Measurements from ENCODE around the gene HES7.

DNA sequence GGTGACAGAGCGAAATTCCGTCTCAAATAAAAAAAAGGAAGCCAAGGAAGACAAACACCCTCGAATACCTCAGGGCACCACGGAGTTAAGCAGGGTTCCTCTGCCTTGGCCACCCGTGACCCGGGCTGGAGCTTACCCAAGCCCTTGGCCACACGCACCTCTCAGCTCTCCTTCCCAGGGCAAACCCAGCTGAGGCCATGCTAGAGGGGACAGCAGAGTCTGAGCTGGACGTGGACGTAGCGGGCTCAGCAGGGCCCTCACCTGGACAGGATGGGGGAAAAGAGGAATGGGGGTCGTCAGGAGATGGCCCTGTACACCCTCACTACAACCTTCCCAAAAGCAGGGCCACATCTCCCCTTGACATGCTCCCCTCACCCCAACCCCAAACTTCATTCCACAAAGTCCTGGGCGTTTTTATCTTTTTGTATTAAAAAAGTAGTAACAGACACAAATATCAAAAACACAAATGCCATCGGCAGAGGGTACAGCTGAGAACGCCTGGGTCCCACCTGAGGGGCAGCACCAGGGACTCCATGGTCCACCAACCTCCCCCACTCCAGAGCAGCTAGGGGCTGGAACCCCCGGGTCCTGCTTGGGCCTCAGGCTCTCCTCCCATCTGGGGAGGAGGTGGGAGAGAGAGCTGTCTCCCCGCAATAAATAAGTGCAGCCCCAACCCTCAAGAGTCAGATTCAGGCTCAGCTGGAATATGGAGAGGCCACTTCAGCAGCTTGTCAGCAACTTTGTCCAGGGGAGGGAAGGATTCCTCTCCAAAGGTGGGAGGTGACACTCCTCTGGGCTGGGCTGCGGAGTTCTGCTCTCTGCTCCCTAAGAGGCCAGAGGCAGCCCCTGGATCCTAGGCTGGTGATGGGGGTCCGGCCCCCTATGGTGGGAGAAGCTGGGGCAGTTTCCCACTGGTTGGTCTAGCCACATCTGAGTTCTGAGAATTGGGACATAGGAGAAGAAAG is 16.4 kb upstream of the HES7 start:
- no peak for TF ChIP-seq EZH2 (IDR thresholded peaks at IDR 0.05; ENCODE audit: insufficient read depth, poor library complexity, severe bottlenecking)
- no peak for TF ChIP-seq EZH2phosphoT487 (IDR thresholded peaks at IDR 0.05; ENCODE audit: insufficient read depth, low read depth)

Measured in GM23248 (cell line).